22Rv1 (cell line): ENCODE results near the gene PAXX.
A peak's percentile ranks its signal among the peaks of the same experiment; 100 is the strongest.

Experiments used
- H3K27ac ChIP-seq: fragments of 450-650 bp; 2 replicates; pipeline ENCODE4 v1.5.1; 2017
- CTCF ChIP-seq: fragments of 450-650 bp; IDR thresholded peaks from 2 replicates; pipeline ENCODE4 v1.5.1; 2017; ENCODE audit warnings: mild to moderate bottlenecking
- ZFX ChIP-seq: fragments of 450-650 bp; IDR thresholded peaks from 2 replicates; pipeline ENCODE4 v1.6.1; 2017; ENCODE audit warnings: antibody characterized with exemption, borderline replicate concordance

Gene PAXX

GRCh38 chr9:137039611-137040366 is 47.6 kb downstream of the PAXX start:
- H3K27ac ChIP-seq: no peak overlapping the region
- TF ChIP-seq CTCF (no peak), ZFX (no peak)

- no peak for TF ChIP-seq ZFX
- no peak for TF ChIP-seq CTCF
- no peak overlapping the region for H3K27ac ChIP-seq
Measured at GRCh38 chr9:137040568-137040967, 48.3 kb downstream of the PAXX start.

GRCh38 chr9:137041124-137041523 is 48.9 kb downstream of the PAXX start:
- no peak for TF ChIP-seq CTCF
- no peak for TF ChIP-seq ZFX
- no peak overlapping the region for H3K27ac ChIP-seq

GRCh38 chr9:137042751-137043727 is 50.8 kb downstream of the PAXX start:
- peak overlapping the region; percentile 96 for H3K27ac ChIP-seq

More at GRCh38 chr9:137042751-137043727, 50.8 kb downstream of the PAXX start:
- no peak for TF ChIP-seq ZFX
- no peak for TF ChIP-seq CTCF
